Prostate gland (tissue), 2 donors: ENCODE results near the gene B3GNT7. TPM values are rescaled to one million over a fixed set of nuclear protein-coding genes. Genes with fewer than 3 reads are reported as not detected.
"Not testable (repeated sequence)": the region's sequence is repeated elsewhere in the genome, so short reads cannot be mapped to it uniquely, and the experiment has no call there.

ENCODE experiments used
- DNase-seq: peaks from one replicate; pipeline ENCODE4 v3.0.0-alpha.2; 2019; ENCODE audit warnings: low spot score
- H3K27ac ChIP-seq, 2 donors: fragments of 200-600 bp; sonication (generic); 2 replicates each; pipeline ENCODE4 v1.5.1; 2017 to 2019
- H3K27me3 ChIP-seq: fragments of 200-600 bp; sonication (generic); replicated peaks from 2 replicates; pipeline ENCODE4 v1.5.1; 2019; ENCODE audit not compliant: insufficient read depth
- H3K36me3 ChIP-seq, 2 donors: fragments of 200-600 bp; sonication (generic); 1 replicate in 1 of 2; 2 replicates in 1 of 2; pipeline versions ENCODE4 v1.5.1 to v1.8.1; 2017 to 2019
- H3K4me1 ChIP-seq: fragments of 200-600 bp; sonication (generic); replicated peaks from 2 replicates; pipeline ENCODE4 v1.5.1; 2019
- H3K4me3 ChIP-seq, 2 donors: fragments of 200-600 bp; sonication (generic); 2 replicates each; pipeline ENCODE4 v1.5.1; 2017 to 2019
- H3K9me3 ChIP-seq: fragments of 200-600 bp; sonication (generic); 2 replicates; pipeline ENCODE4 v1.5.1; 2017
- POLR2A ChIP-seq: fragments of 450-650 bp; IDR thresholded peaks from one replicate; pipeline ENCODE4 v1.6.1; 2016; ENCODE audit warnings: antibody characterized with exemption, mild to moderate bottlenecking
- POLR2AphosphoS5 ChIP-seq: sonication (generic); formaldehyde crosslinking; IDR thresholded peaks from one replicate; pipeline ENCODE4 v1.6.1; 2017; ENCODE audit warnings: antibody characterized with exemption
- WGBS: methylation state at CpG from one replicate; pipeline ENCODE4 v1.1.5; 2018; 5-methylcytosine and 5-hydroxymethylcytosine counted together
- intact Hi-C: fragments of 100-400 bp; cut with DNase I; formaldehyde crosslinking; loops from one replicate; pipeline ENCODE4 v1.14.2; 2022
- total RNA-seq, 2 donors: library from RNA; depleted of rRNA; stranded (reverse); fragments of >200 nt; gene quantifications; one replicate each; pipeline ENCODE4 v1.1.0, GENCODE V29; 2016
- TF ChIP-seq, protein P1 (sequence below), 4 experiments: fragments of 200-600 bp in 2 of 4; fragments of 450-650 bp in 2 of 4; sonication (generic) in 2 of 4; IDR thresholded peaks; 1 replicate in 3 of 4; 2 replicates in 1 of 4; pipeline ENCODE4 v1.5.1; 2016 to 2019; ENCODE audit warnings: antibody characterized with exemption in 4 of 4, mild to moderate bottlenecking in 2 of 4, moderate library complexity in 2 of 4

The B3GNT7 gene
- total RNA-seq, 2 donors from 2014 or later, result 2.1 to 7.4 TPM

DNA sequence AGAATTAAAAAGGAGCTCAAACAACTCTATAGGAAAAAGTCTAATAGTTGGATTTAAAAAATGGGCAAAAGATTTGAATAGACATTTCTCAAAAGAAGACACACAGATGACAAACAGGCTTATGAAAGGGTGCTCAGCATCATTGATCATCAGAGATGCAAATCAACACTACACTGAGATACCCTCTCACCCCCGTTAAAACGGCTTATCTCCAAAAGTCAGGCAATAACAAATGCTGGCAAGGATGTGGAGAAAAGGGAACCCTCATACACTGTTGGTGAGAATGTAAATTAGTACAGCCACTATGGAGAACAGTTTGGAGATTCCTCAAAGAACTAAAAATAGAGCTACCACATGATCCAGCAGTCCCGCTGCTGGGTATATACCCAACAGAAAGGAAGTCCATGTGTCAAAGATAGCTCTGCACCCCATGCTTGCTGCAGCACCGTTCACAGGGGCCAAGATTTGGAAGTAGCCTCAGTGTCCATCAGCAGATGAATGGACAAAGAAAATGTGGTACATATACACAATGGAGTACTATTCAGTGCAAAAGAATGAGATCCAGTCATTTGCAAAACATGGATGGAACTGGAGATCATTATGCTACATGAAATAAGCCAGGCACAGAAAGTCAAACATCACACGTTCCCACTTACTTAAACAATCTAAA lies 46.7 kb upstream of the B3GNT7 start:
- H3K9me3 ChIP-seq, result no peaks in the 10 kb centered on the region
- 87% methylated on average over 5 of the region's 5 CpGs for WGBS
- H3K4me3 ChIP-seq, result no peak overlapping the region
- TF ChIP-seq, protein P1, sequence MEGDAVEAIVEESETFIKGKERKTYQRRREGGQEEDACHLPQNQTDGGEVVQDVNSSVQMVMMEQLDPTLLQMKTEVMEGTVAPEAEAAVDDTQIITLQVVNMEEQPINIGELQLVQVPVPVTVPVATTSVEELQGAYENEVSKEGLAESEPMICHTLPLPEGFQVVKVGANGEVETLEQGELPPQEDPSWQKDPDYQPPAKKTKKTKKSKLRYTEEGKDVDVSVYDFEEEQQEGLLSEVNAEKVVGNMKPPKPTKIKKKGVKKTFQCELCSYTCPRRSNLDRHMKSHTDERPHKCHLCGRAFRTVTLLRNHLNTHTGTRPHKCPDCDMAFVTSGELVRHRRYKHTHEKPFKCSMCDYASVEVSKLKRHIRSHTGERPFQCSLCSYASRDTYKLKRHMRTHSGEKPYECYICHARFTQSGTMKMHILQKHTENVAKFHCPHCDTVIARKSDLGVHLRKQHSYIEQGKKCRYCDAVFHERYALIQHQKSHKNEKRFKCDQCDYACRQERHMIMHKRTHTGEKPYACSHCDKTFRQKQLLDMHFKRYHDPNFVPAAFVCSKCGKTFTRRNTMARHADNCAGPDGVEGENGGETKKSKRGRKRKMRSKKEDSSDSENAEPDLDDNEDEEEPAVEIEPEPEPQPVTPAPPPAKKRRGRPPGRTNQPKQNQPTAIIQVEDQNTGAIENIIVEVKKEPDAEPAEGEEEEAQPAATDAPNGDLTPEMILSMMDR (IDR thresholded peaks at IDR 0.05), result no peak
- TF ChIP-seq POLR2A (no peak), POLR2AphosphoS5 (no peak)
- DNase-seq, result no peak
- H3K27ac ChIP-seq, result no peak overlapping the region
- no peaks in the 10 kb centered on the region for H3K36me3 ChIP-seq
- no peaks in the 10 kb centered on the region for H3K4me1 ChIP-seq
- H3K27me3 ChIP-seq, result no peaks in the 10 kb centered on the region
- intact Hi-C loops, result no loop called here

DNA sequence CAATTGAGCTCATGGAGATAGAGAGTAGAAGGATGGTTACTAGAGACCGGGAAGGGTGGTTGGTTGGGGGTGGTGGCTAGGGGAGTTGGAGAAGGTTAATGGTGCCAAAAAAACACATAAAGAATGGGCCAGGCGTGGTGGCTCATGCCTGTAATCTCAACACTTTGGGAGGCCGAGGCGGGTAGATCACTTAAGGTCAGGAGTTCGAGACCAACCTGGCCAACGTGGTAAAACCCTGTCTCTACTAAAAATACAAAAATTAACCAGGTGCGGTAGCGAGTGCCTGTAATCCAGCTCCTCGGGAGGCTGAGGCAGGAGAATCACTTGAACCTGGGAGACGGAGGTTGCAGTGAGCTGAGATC lies 46.2 kb upstream of the B3GNT7 start:
- H3K9me3 ChIP-seq, H3K27ac ChIP-seq, H3K4me1 ChIP-seq, intact Hi-C loops, H3K4me3 ChIP-seq, H3K27me3 ChIP-seq, H3K36me3 ChIP-seq, DNase-seq: not testable (repeated sequence)
- WGBS, result 94% methylated on average over 10 of the region's 10 CpGs

DNA sequence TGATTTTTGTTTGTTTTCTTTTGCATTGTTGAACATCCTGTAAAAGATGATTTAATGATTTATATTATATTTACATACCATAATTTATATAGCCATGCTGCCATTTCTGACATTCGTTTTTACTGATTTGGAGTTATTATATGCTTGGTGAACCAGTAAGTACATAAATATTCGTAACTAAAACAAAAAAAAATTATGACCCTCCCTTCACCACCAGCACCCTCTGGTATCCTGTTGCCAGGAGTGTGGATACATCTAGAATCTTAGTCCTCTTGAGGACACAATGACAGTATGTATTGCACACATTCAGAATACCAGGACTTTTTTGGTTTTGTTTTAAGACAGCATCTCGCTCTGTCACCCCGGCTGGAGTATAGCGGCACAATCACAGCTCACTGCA lies 43.9 kb upstream of the B3GNT7 start:
- no peak overlapping the region for H3K4me3 ChIP-seq
- intact Hi-C loops, result no loop called here
- no peaks in the 10 kb centered on the region for H3K9me3 ChIP-seq
- DNase-seq, result no peak
- no peaks in the 10 kb centered on the region for H3K4me1 ChIP-seq
- no peaks in the 10 kb centered on the region for H3K27me3 ChIP-seq
- H3K36me3 ChIP-seq, result no peaks in the 10 kb centered on the region
- no peak for TF ChIP-seq POLR2A
- TF ChIP-seq POLR2AphosphoS5, result no peak
- TF ChIP-seq, protein P1 (IDR thresholded peaks at IDR 0.05), result no peak
- H3K27ac ChIP-seq, result no peak overlapping the region
- 83% methylated on average over 5 of the region's 5 CpGs for WGBS

DNA sequence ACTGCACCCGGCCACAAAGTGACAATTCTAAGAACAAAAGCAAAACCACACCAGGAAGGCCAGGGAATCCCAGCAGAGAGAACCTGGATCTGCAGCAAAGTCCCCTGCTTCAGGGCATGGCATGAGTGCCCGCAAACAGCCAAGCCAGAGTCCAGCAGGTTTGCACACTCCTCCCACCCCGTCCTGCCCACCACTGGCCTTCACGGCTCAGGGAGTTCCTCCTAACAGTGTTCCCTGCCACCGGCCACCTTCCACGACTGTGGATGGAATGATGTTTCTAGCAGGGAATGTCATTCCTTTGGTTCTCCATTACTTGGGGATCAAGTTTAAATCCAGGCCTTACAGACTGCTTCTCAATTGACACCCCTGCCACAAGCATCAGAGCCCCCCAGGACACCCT lies 42.0 kb upstream of the B3GNT7 start:
- H3K9me3 ChIP-seq, result no peaks in the 10 kb centered on the region
- H3K4me3 ChIP-seq, result no peak overlapping the region
- DNase-seq, result no peak
- H3K27me3 ChIP-seq, result no peaks in the 10 kb centered on the region
- TF ChIP-seq POLR2A (no peak), POLR2AphosphoS5 (no peak)
- TF ChIP-seq, protein P1 (IDR thresholded peaks at IDR 0.05), result no peak
- intact Hi-C loops, result no loop called here
- 98% methylated on average over 5 of the region's 6 CpGs for WGBS
- H3K36me3 ChIP-seq, result no peaks in the 10 kb centered on the region
- H3K27ac ChIP-seq, result no peak overlapping the region
- H3K4me1 ChIP-seq, result no peaks in the 10 kb centered on the region

DNA sequence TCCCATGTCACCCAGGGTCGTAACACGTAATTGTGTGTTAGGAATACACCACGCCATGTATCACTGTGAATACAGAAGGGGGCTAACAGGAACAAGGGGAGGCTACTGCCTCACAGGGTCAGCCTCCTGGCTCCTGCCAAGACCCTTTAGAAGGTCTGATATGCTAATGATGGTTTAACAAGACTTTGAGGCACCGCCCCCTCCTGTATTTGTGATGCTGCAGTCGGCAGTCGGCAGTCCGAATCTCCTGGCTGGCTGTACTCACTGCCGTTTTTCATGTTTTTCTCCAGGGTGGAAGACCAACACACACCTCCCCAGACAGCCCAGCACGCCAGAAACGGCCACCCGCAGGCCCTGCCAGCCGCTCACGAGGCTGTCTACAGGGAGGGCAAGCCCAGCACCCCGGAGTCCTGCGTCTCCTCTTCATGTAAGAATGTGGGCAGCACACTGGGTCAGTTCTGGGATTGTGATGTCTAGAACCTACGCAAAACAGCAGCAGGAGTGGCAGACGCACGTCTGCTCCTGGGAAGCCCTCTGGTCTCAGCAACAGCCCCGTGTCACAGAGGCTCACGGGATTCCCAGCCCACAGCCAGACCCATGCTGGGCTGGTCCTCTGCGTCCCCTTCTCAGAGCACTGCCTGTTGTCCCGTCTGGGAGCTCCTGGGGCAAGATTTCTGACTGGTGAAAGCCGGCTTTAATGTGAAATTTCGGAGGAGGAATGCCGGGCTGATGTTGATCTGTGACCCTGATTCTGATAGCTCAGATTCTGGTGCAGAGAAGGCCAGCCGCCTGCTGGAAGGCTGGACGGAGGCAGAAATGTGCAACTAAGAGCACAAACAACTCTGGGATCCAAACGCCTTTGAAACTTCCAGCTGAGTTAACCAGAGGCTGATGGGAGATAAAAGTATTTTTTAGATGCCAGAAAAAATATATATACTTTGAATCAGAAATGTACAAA lies 39.7 kb upstream of the B3GNT7 start:
- DNase-seq, result no peak
- TF ChIP-seq POLR2A, result no peak
- TF ChIP-seq, protein P1 (IDR thresholded peaks at IDR 0.05), result no peak
- no peak for TF ChIP-seq POLR2AphosphoS5
- Histone ChIP-seq H3K4me1 (no peaks in the 10 kb centered on the region), H3K9me3 (no peaks in the 10 kb centered on the region), H3K36me3 (no peaks in the 10 kb centered on the region), H3K4me3 (no peak overlapping the region), H3K27me3 (no peaks in the 10 kb centered on the region), H3K27ac (peak overlapping the region; percentile 27 to 51)
- WGBS, result 58% methylated on average over 28 of the region's 28 CpGs
- intact Hi-C loops, result no loop called here
